K562 (cell line): ENCODE measurements around the gene ZDHHC8. TPM values are rescaled to one million over a fixed set of nuclear protein-coding genes. Genes with fewer than 3 reads are reported as not detected.

Experiments
- GTF2E2 ChIP-seq: fragments of 200-800 bp; sonication (Bioruptor generic); IDR thresholded peaks from 2 replicates; pipeline ENCODE4 v1.6.1; 2016; ENCODE audit warnings: missing genetic modification characterization, missing compliant biosample characterization
- HDGF ChIP-seq: fragments of 450-650 bp; IDR thresholded peaks from 2 replicates; pipeline ENCODE4 v1.6.1; 2016
- ILK ChIP-seq: fragments of 450-650 bp; IDR thresholded peaks from 2 replicates; pipeline ENCODE4 v1.6.1; 2016; ENCODE audit warnings: missing genetic modification characterization, low read depth, mild to moderate bottlenecking, missing compliant biosample characterization, moderate library complexity, borderline replicate concordance
- KDM4B ChIP-seq, 2 experiments: fragments of 450-650 bp in 1 of 2; sonication (generic) in 1 of 2; IDR thresholded peaks; 2 replicates each; pipeline ENCODE4 v1.6.1; 2016 to 2017; ENCODE audit warnings: borderline replicate concordance in 2 of 2, antibody characterized with exemption in 1 of 2, low read depth in 1 of 2, mild to moderate bottlenecking in 1 of 2
- LCOR ChIP-seq: sonication (generic); formaldehyde crosslinking; IDR thresholded peaks from 2 replicates; pipeline ENCODE4 v1.8.0; 2022; ENCODE audit warnings: mild to moderate bottlenecking, missing genetic modification reagents
- POLR2AphosphoS5 ChIP-seq: IDR thresholded peaks from 2 replicates; pipeline ENCODE4 v1.6.1; 2011; ENCODE audit warnings: mild to moderate bottlenecking, low read depth, low read length, moderate library complexity; ENCODE audit not compliant: control insufficient read depth, insufficient read depth
- SMARCA4 ChIP-seq: fragments of 450-650 bp; IDR thresholded peaks from 2 replicates; pipeline ENCODE4 v1.6.1; 2016
- ZNF12 ChIP-seq: sonication (generic); formaldehyde crosslinking; IDR thresholded peaks from 2 replicates; pipeline ENCODE4 v1.4.0; 2020; ENCODE audit warnings: mild to moderate bottlenecking, missing genetic modification reagents
- ZNF24 ChIP-seq: fragments of 450-650 bp; IDR thresholded peaks from 2 replicates; pipeline ENCODE4 v1.6.1; 2016
- ZNF311 ChIP-seq: fragments of 250-450 bp; sonication (Bioruptor Pico); IDR thresholded peaks from 2 replicates; pipeline ENCODE4 v1.4.0; 2020; ENCODE audit warnings: mild to moderate bottlenecking, moderate library complexity
- polyA plus RNA-seq, 8 experiments: library from polyadenylated mRNA; depleted of rRNA in 4 of 8; stranded (reverse) in 5 of 8; unstranded in 3 of 8; fragments of >200 nt; fragmentation: Nextera tagmentation in 2 of 8; fragmentation: Illumina TruSeq in 1 of 8; extraction: Ambion mirVana in 2 of 8; extraction: Trizol in 1 of 8; gene quantifications; 2 replicates each; pipeline versions ENCODE4 v1.2.1 to v1.2.3, GENCODE V29; 2011 to 2014; ENCODE audit warnings: inconsistent platforms in 1 of 8, missing spikeins in 1 of 8
- total RNA-seq, 7 experiments: library from RNA; depleted of rRNA in 6 of 7; stranded (reverse); fragments of >200 nt in 6 of 7; fragmentation: Illumina TruSeq in 2 of 7; extraction: Trizol in 2 of 7; gene quantifications; 2 replicates each; pipeline versions ENCODE4 v1.2.1 to v1.2.3, GENCODE V29; 2011 to 2021; ENCODE audit warnings: low replicate concordance in 1 of 7
- TF ChIP-seq, protein P1 (sequence below): fragments of 250-450 bp; sonication (Bioruptor Pico); IDR thresholded peaks from 2 replicates; pipeline ENCODE4 v1.8.0; 2021; ENCODE audit warnings: borderline replicate concordance, mild to moderate bottlenecking, moderate library complexity; ENCODE audit not compliant: poor library complexity, severe bottlenecking
- TF ChIP-seq, protein P2 (sequence below): fragments of 450-650 bp; formaldehyde crosslinking; IDR thresholded peaks from 2 replicates; pipeline ENCODE4 v1.4.0; 2020; ENCODE audit warnings: mild to moderate bottlenecking, mixed read lengths
- TF ChIP-seq, protein P3 (sequence below): fragments of 450-650 bp; formaldehyde crosslinking; IDR thresholded peaks from 2 replicates; pipeline ENCODE4 v1.4.0; 2020; ENCODE audit warnings: mild to moderate bottlenecking, moderate library complexity
- TF ChIP-seq, protein P4 (sequence below): fragments of 450-650 bp; IDR thresholded peaks from 2 replicates; pipeline ENCODE4 v1.6.1; 2018; ENCODE audit not compliant: partially characterized antibody
- TF ChIP-seq, protein P5 (sequence below), 2 experiments: fragments of 150-350 bp in 1 of 2; IDR thresholded peaks; 2 replicates each; pipeline ENCODE4 v1.6.1; 2012 to 2016; ENCODE audit warnings: low read depth in 2 of 2, low read length in 2 of 2, mild to moderate bottlenecking in 1 of 2, moderate library complexity in 1 of 2

The ZDHHC8 gene
- total and polyA plus RNA-seq, 9 of the 15 experiments (the other 6 are each of a cell fraction or from before 2014, with no cell fraction given) = 0.04 to 109 (median 16.4) TPM

DNA sequence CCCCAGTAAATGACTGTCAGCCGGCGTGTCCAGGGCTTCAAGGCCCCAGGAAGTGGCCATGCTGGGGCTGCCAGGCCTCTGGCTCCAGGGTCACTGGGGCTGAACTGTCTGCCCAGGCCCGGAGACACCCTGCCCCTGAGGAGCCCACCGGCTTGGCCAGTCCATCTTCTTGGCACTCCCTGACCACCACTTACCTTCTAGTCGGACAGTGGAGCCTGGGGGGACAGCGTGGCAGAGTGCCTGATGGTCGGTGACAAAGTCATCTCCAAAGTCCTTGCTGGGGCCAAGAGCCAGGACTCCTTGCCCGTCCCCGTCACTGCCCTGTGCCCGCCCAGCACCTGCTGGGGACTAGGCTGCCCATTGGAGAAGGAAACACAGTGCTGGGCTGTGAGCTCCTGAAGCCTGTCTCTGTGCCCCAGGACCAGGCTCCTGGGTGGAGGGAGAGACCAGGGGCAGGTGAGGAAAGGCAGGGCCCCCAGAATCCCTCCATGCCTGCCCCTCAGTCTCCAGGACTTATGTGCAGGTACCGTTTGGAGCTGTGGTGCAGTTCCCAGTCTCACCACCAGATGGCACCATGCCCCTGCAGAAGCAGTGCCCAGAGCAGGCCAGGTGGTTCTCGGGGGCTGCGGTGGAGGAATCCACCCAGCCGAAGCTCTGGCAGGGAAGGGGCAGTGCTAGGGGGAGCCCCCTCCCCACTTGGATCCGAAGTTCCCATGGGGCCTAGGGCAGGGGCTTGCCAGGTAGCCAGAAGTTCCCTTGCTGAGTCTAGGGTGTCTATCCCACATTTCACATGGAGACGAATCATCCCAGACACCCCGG, 25.2 kb downstream of the ZDHHC8 start (continued):
- TF ChIP-seq, protein P1, sequence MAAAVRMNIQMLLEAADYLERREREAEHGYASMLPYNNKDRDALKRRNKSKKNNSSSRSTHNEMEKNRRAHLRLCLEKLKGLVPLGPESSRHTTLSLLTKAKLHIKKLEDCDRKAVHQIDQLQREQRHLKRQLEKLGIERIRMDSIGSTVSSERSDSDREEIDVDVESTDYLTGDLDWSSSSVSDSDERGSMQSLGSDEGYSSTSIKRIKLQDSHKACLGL = no peak
- TF ChIP-seq HDGF = peak; percentile 100
- TF ChIP-seq POLR2AphosphoS5 = no peak
- TF ChIP-seq KDM4B (IDR thresholded peaks at IDR 0.05; ENCODE audit: borderline replicate concordance in 2 of 2, low read depth in 1 of 2) = peak in 1 of 2 experiments; percentile 35; a peak in 1 of 4 replicates
- TF ChIP-seq SMARCA4 = no peak
- TF ChIP-seq, protein P2, sequence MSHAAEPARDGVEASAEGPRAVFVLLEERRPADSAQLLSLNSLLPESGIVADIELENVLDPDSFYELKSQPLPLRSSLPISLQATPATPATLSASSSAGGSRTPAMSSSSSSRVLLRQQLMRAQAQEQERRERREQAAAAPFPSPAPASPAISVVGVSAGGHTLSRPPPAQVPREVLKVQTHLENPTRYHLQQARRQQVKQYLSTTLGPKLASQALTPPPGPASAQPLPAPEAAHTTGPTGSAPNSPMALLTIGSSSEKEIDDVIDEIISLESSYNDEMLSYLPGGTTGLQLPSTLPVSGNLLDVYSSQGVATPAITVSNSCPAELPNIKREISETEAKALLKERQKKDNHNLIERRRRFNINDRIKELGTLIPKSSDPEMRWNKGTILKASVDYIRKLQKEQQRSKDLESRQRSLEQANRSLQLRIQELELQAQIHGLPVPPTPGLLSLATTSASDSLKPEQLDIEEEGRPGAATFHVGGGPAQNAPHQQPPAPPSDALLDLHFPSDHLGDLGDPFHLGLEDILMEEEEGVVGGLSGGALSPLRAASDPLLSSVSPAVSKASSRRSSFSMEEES = no peak
- no peak for TF ChIP-seq ILK (tag)
- TF ChIP-seq ZNF12 (CRISPR knock-in tag) = no peak; the same call in 1 of the 2 replicates
- no peak; the same call in 1 of the 2 replicates for TF ChIP-seq ZNF24
- TF ChIP-seq, protein P3, sequence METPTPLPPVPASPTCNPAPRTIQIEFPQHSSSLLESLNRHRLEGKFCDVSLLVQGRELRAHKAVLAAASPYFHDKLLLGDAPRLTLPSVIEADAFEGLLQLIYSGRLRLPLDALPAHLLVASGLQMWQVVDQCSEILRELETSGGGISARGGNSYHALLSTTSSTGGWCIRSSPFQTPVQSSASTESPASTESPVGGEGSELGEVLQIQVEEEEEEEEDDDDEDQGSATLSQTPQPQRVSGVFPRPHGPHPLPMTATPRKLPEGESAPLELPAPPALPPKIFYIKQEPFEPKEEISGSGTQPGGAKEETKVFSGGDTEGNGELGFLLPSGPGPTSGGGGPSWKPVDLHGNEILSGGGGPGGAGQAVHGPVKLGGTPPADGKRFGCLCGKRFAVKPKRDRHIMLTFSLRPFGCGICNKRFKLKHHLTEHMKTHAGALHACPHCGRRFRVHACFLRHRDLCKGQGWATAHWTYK = peak; percentile 85; the same call in 1 of the 2 replicates
- TF ChIP-seq ZNF311 (CRISPR knock-in tag) = no peak
- no peak for TF ChIP-seq GTF2E2 (tag)
- TF ChIP-seq, protein P4, sequence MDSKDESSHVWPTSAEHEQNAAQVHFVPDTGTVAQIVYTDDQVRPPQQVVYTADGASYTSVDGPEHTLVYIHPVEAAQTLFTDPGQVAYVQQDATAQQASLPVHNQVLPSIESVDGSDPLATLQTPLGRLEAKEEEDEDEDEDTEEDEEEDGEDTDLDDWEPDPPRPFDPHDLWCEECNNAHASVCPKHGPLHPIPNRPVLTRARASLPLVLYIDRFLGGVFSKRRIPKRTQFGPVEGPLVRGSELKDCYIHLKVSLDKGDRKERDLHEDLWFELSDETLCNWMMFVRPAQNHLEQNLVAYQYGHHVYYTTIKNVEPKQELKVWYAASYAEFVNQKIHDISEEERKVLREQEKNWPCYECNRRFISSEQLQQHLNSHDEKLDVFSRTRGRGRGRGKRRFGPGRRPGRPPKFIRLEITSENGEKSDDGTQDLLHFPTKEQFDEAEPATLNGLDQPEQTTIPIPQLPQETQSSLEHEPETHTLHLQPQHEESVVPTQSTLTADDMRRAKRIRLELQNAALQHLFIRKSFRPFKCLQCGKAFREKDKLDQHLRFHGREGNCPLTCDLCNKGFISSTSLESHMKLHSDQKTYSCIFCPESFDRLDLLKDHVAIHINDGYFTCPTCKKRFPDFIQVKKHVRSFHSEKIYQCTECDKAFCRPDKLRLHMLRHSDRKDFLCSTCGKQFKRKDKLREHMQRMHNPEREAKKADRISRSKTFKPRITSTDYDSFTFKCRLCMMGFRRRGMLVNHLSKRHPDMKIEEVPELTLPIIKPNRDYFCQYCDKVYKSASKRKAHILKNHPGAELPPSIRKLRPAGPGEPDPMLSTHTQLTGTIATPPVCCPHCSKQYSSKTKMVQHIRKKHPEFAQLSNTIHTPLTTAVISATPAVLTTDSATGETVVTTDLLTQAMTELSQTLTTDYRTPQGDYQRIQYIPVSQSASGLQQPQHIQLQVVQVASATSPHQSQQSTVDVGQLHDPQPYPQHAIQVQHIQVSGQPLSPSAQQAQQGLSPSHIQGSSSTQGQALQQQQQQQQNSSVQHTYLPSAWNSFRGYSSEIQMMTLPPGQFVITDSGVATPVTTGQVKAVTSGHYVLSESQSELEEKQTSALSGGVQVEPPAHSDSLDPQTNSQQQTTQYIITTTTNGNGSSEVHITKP = no peak
- no peak; the same call in 1 of the 2 replicates for TF ChIP-seq LCOR (CRISPR knock-in tag)
- TF ChIP-seq, protein P5, sequence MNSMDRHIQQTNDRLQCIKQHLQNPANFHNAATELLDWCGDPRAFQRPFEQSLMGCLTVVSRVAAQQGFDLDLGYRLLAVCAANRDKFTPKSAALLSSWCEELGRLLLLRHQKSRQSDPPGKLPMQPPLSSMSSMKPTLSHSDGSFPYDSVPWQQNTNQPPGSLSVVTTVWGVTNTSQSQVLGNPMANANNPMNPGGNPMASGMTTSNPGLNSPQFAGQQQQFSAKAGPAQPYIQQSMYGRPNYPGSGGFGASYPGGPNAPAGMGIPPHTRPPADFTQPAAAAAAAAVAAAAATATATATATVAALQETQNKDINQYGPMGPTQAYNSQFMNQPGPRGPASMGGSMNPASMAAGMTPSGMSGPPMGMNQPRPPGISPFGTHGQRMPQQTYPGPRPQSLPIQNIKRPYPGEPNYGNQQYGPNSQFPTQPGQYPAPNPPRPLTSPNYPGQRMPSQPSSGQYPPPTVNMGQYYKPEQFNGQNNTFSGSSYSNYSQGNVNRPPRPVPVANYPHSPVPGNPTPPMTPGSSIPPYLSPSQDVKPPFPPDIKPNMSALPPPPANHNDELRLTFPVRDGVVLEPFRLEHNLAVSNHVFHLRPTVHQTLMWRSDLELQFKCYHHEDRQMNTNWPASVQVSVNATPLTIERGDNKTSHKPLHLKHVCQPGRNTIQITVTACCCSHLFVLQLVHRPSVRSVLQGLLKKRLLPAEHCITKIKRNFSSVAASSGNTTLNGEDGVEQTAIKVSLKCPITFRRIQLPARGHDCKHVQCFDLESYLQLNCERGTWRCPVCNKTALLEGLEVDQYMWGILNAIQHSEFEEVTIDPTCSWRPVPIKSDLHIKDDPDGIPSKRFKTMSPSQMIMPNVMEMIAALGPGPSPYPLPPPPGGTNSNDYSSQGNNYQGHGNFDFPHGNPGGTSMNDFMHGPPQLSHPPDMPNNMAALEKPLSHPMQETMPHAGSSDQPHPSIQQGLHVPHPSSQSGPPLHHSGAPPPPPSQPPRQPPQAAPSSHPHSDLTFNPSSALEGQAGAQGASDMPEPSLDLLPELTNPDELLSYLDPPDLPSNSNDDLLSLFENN (IDR thresholded peaks at IDR 0.05; ENCODE audit: low read depth in 2 of 2, low read length in 2 of 2) = peak in 1 of 2 experiments; percentile 76; a peak in 2 of 4 replicates
